Astrocyte (in vitro differentiated cells and primary cell): ENCODE results near the gene KLHDC8A. TPM values are rescaled to one million over a fixed set of nuclear protein-coding genes. Genes with fewer than 3 reads are reported as not detected.

Source experiments
- DNase-seq: peaks from one replicate; pipeline ENCODE4 v3.0.0-alpha.2; 2010; ENCODE audit warnings: low read depth
- FAIRE-seq: peaks from 2 replicates; lab custom pipeline; 2011; peaks lifted over from hg19 to GRCh38; lab: Jason Lieb, UNC
- H2AFZ ChIP-seq: 2 replicates; pipeline ENCODE4 v1.6.0; 2012; ENCODE audit warnings: low read depth, low read length, inconsistent platforms
- H3K27ac ChIP-seq: 2 replicates; pipeline ENCODE4 v1.5.1; 2011; ENCODE audit warnings: low read depth, low read length, inconsistent platforms
- H3K27me3 ChIP-seq: 2 replicates; pipeline ENCODE4 v1.6.0; 2011; ENCODE audit warnings: low read length, inconsistent platforms; ENCODE audit not compliant: insufficient read depth
- H3K36me3 ChIP-seq: 2 replicates; pipeline ENCODE4 v1.5.1; 2011; ENCODE audit warnings: low read length, inconsistent platforms; ENCODE audit not compliant: insufficient read depth
- H3K4me1 ChIP-seq: 2 replicates; pipeline ENCODE4 v1.5.1; 2011; ENCODE audit warnings: low read length, inconsistent platforms; ENCODE audit not compliant: insufficient read depth
- H3K4me2 ChIP-seq: 2 replicates; pipeline ENCODE4 v1.6.0; 2012; ENCODE audit warnings: low read length, inconsistent platforms
- H3K4me3 ChIP-seq: 2 replicates; pipeline ENCODE4 v1.5.1; 2011; ENCODE audit warnings: low read depth, mild to moderate bottlenecking, low read length, inconsistent platforms; ENCODE audit not compliant: insufficient read depth
- H3K79me2 ChIP-seq: 2 replicates; pipeline ENCODE4 v1.6.0; 2012; ENCODE audit warnings: mild to moderate bottlenecking, low read length, inconsistent platforms; ENCODE audit not compliant: insufficient read depth
- H3K9ac ChIP-seq: 2 replicates; pipeline ENCODE4 v1.6.0; 2012; ENCODE audit warnings: mild to moderate bottlenecking, low read length, inconsistent platforms
- H3K9me3 ChIP-seq: 2 replicates; pipeline ENCODE4 v1.5.1; 2012; ENCODE audit warnings: low read depth, mild to moderate bottlenecking, low read length, inconsistent platforms; ENCODE audit not compliant: insufficient read depth
- H4K20me1 ChIP-seq: 2 replicates; pipeline ENCODE4 v1.6.0; 2012; ENCODE audit warnings: low read length, inconsistent platforms; ENCODE audit not compliant: insufficient read depth
- H3K27ac Mint-ChIP-seq: one replicate; pipeline ENCODE4 v1.8.0; 2021; ENCODE audit warnings: mild to moderate bottlenecking, mixed read lengths; ENCODE audit not compliant: unreplicated experiment
- H3K27me3 Mint-ChIP-seq: one replicate; pipeline ENCODE4 v1.8.0; 2021; ENCODE audit warnings: low read depth, mixed read lengths; ENCODE audit not compliant: unreplicated experiment
- H3K36me3 Mint-ChIP-seq: one replicate; pipeline ENCODE4 v1.8.0; 2021; ENCODE audit warnings: low read depth, mixed read lengths; ENCODE audit not compliant: unreplicated experiment
- H3K4me1 Mint-ChIP-seq: one replicate; pipeline ENCODE4 v1.8.0; 2021; ENCODE audit warnings: low read depth, mixed read lengths; ENCODE audit not compliant: unreplicated experiment
- H3K4me3 Mint-ChIP-seq: one replicate; pipeline ENCODE4 v1.8.0; 2021; ENCODE audit warnings: mild to moderate bottlenecking, moderate library complexity, mixed read lengths; ENCODE audit not compliant: unreplicated experiment
- H3K9me3 Mint-ChIP-seq: one replicate; pipeline ENCODE4 v1.8.0; 2021; ENCODE audit warnings: mild to moderate bottlenecking, mixed read lengths; ENCODE audit not compliant: unreplicated experiment
- CTCF ChIP-seq: IDR thresholded peaks from 2 replicates; pipeline ENCODE4 v1.5.1; 2011; ENCODE audit warnings: low read depth, mild to moderate bottlenecking, inconsistent platforms, low read length, moderate library complexity; ENCODE audit not compliant: insufficient read depth
- EZH2 ChIP-seq: IDR thresholded peaks from 2 replicates; pipeline ENCODE4 v1.6.1; 2012; ENCODE audit warnings: mild to moderate bottlenecking, low read length, inconsistent platforms; ENCODE audit not compliant: insufficient read depth
- total RNA-seq: library from RNA; stranded (reverse); gene quantifications from 2 replicates; pipeline ENCODE4 v1.2.1, GENCODE V29; 2021

The KLHDC8A gene
- total RNA-seq, 1 donor from 2014 or later, result 0.39 TPM

- no peak for TF ChIP-seq EZH2
- no peak for TF ChIP-seq CTCF
- no peak for DNase-seq
- Mint-ChIP-seq H3K9me3 (peaks cover 7% of the 10 kb centered on the region), H3K4me1 (peaks cover 33% of the 10 kb centered on the region), H3K27ac (no peak overlapping the region), H3K27me3 (no peaks in the 10 kb centered on the region), H3K36me3 (peaks cover 14% of the 10 kb centered on the region), H3K4me3 (peak overlapping the region; percentile 99)
- peak overlapping the region; percentile 99 for H3K4me2 ChIP-seq
- H3K36me3 ChIP-seq, result no peaks in the 10 kb centered on the region
- H3K4me1 ChIP-seq, result peaks cover 44% of the 10 kb centered on the region
- H3K4me3 ChIP-seq, result no peak overlapping the region
- peaks cover 43% of the 10 kb centered on the region for H4K20me1 ChIP-seq
- peaks cover 47% of the 10 kb centered on the region for H3K79me2 ChIP-seq
- no peak overlapping the region for H3K9ac ChIP-seq
- no peak overlapping the region for H2AFZ ChIP-seq
- H3K27me3 ChIP-seq, result no peaks in the 10 kb centered on the region
- no peak overlapping the region for H3K27ac ChIP-seq
- H3K9me3 ChIP-seq, result no peaks in the 10 kb centered on the region
- FAIRE-seq, result no peak
These were observed 34.8 kb downstream of the KLHDC8A start for GRCh38 chr1:205321959-205322283.

- Mint-ChIP-seq H3K27me3 (no peaks in the 10 kb centered on the region), H3K27ac (peak within 1 kb of the TSS; percentile 72), H3K4me1 (peaks cover 36% of the 10 kb centered on the region), H3K4me3 (peak within 1 kb of the TSS; percentile 99), H3K36me3 (peaks cover 15% of the 10 kb centered on the region), H3K9me3 (peaks cover 7% of the 10 kb centered on the region)
- DNase-seq (peak; percentile 77), FAIRE-seq (no peak)
- H3K4me3 ChIP-seq, result peak within 1 kb of the TSS; percentile 98
- peak within 1 kb of the TSS; percentile 85 for H3K27ac ChIP-seq
- peak within 1 kb of the TSS; percentile 99 for H3K4me2 ChIP-seq
- H4K20me1 ChIP-seq, result peaks cover 49% of the 10 kb centered on the region
- peak within 1 kb of the TSS; percentile 96 for H3K9ac ChIP-seq
- H3K27me3 ChIP-seq, result no peaks in the 10 kb centered on the region
- no peaks in the 10 kb centered on the region for H3K36me3 ChIP-seq
- TF ChIP-seq CTCF (no peak), EZH2 (no peak)
- no peaks in the 10 kb centered on the region for H3K9me3 ChIP-seq
- H2AFZ ChIP-seq, result peak within 1 kb of the TSS; percentile 64
- peaks cover 49% of the 10 kb centered on the region for H3K4me1 ChIP-seq
- peaks cover 53% of the 10 kb centered on the region for H3K79me2 ChIP-seq
These were observed 35.4 kb downstream of the KLHDC8A start, which contains the start of gene NUAK2 for GRCh38 chr1:205321162-205321958. TSS of gene NUAK2 (minus strand) at chr1:205321745. CDS start at chr1:205321628, 117 bp downstream.
